HCT116 (cell line): ENCODE results near the gene CDH4. TPM values are rescaled to one million over a fixed set of nuclear protein-coding genes. Genes with fewer than 3 reads are reported as not detected.

ENCODE experiments used
- ATAC-seq: fragments of 200-7000 bp; cut with Tn5 transposase; 2 replicates; pipeline ENCODE4 v1.9.1; 2020; ENCODE audit warnings: mild to moderate bottlenecking, moderate library complexity
- BruUV-seq: library from RNA; stranded (reverse); fragments of 400-500 nt; replicated peaks from 2 replicates; lab custom pipeline; 2021; lab: Mats Ljungman, UMichigan
- CTCF ChIA-PET: fragments of 300-600 bp; sonication (Branson Sonifier 250); formaldehyde crosslinking; loops from one replicate; lab custom pipeline; 2021; ENCODE audit warnings: antibody characterized with exemption; lab: Charles Lee
- POLR2A ChIA-PET: fragments of 300-600, 350-600 bp; sonication (Branson Sonifier 250); formaldehyde crosslinking; loops from one replicate; lab custom pipeline; 2021; ENCODE audit warnings: antibody characterized with exemption; lab: Charles Lee
- RAD21 ChIA-PET, 2 experiments: fragments of 300-600 bp; sonication (Branson Sonifier 250); formaldehyde crosslinking; loops; one replicate each; lab custom pipeline; 2023; ENCODE audit warnings: low total read pairs in 2 of 2; ENCODE audit not compliant: uncharacterized antibody in 2 of 2, unreplicated experiment in 2 of 2, low non-redundant PET in 1 of 2; lab: Charles Lee
- DNase-seq: peaks from one replicate; pipeline ENCODE4 v3.0.0-alpha.2; 2010; ENCODE audit warnings: low read depth, low spot score
- H2AFZ ChIP-seq: fragments of 200-600 bp; shearing (Covaris generic), sonication (generic); 2 replicates; pipeline ENCODE4 v1.6.1; 2017; ENCODE audit warnings: low read depth, mixed run types, mixed read lengths, antibody characterized with exemption, low read length; ENCODE audit not compliant: poor library complexity, severe bottlenecking
- H3K27ac ChIP-seq: 2 replicates; pipeline ENCODE4 v1.5.1; 2012; ENCODE audit warnings: low read depth, low read length
- H3K27me3 ChIP-seq: fragments of 200-600 bp; sonication (generic); 2 replicates; pipeline ENCODE4 v1.6.1; 2016; ENCODE audit warnings: mixed run types, low read length, mixed read lengths; ENCODE audit not compliant: insufficient read depth
- H3K36me3 ChIP-seq, 2 experiments: fragments of 200-500 bp in 1 of 2; fragments of 200-600 bp in 1 of 2; sonication (Bioruptor generic) in 1 of 2; sonication (generic) in 1 of 2; 2 replicates each; pipeline versions ENCODE4 v1.5.1 to v1.6.1; 2014 to 2016; ENCODE audit warnings: low read length in 2 of 2, inconsistent platforms in 1 of 2, mixed read lengths in 1 of 2, mixed run types in 1 of 2; ENCODE audit not compliant: insufficient read depth in 2 of 2, control insufficient read depth in 1 of 2
- H3K4me1 ChIP-seq, 2 experiments: fragments of 200-600 bp in 1 of 2; sonication (generic) in 1 of 2; 2 replicates each; pipeline versions ENCODE4 v1.5.1 to v1.6.1; 2012 to 2017; ENCODE audit warnings: low read length in 2 of 2, inconsistent platforms in 1 of 2, mild to moderate bottlenecking in 1 of 2, mixed read lengths in 1 of 2, mixed run types in 1 of 2, moderate library complexity in 1 of 2; ENCODE audit not compliant: insufficient read depth in 2 of 2, control insufficient read depth in 1 of 2
- H3K4me2 ChIP-seq: fragments of 200-600 bp; sonication (generic); 2 replicates; pipeline ENCODE4 v1.6.1; 2017; ENCODE audit warnings: mixed run types, low read length, mixed read lengths
- H3K4me3 ChIP-seq, 2 experiments: fragments of 200-600 bp in 1 of 2; sonication (generic) in 1 of 2; replicated peaks in 1 of 2; 2 replicates each; pipeline ENCODE4 v1.5.1; 2011 to 2016; ENCODE audit warnings: low read length in 2 of 2, control low read depth in 1 of 2, low read depth in 1 of 2, mild to moderate bottlenecking in 1 of 2, mixed read lengths in 1 of 2, mixed run types in 1 of 2
- H3K79me2 ChIP-seq: fragments of 200-600 bp; sonication (generic); 2 replicates; pipeline ENCODE4 v1.6.1; 2017; ENCODE audit warnings: mild to moderate bottlenecking, mixed run types, low read length, moderate library complexity, mixed read lengths; ENCODE audit not compliant: insufficient read depth
- H3K9ac ChIP-seq: fragments of 200-600 bp; sonication (generic); 2 replicates; pipeline ENCODE4 v1.6.1; 2016; ENCODE audit warnings: low read length, mixed read lengths
- H3K9me2 ChIP-seq: fragments of 200-600 bp; sonication (generic), shearing (Covaris generic); 2 replicates; pipeline ENCODE4 v1.6.1; 2017; ENCODE audit warnings: mixed run types, mild to moderate bottlenecking, moderate library complexity; ENCODE audit not compliant: insufficient read depth
- H3K9me3 ChIP-seq, 2 experiments: fragments of 200-500 bp in 1 of 2; fragments of 200-600 bp in 1 of 2; sonication (Bioruptor generic) in 1 of 2; sonication (generic) in 1 of 2; 2 replicates each; pipeline ENCODE4 v1.6.1; 2014 to 2017; ENCODE audit warnings: low read length in 2 of 2, mixed read lengths in 2 of 2, inconsistent platforms in 1 of 2, low read depth in 1 of 2, mild to moderate bottlenecking in 1 of 2, mixed run types in 1 of 2, moderate library complexity in 1 of 2; ENCODE audit not compliant: control insufficient read depth in 1 of 2, insufficient read depth in 1 of 2
- H4K20me1 ChIP-seq: fragments of 200-600 bp; sonication (generic), shearing (Covaris generic); 2 replicates; pipeline ENCODE4 v1.6.1; 2017; ENCODE audit warnings: mixed run types, mild to moderate bottlenecking, moderate library complexity; ENCODE audit not compliant: insufficient read depth
- ATF3 ChIP-seq: IDR thresholded peaks from 2 replicates; pipeline ENCODE4 v1.6.1; 2012
- CEBPB ChIP-seq: IDR thresholded peaks from 2 replicates; pipeline ENCODE4 v1.6.1; 2012; ENCODE audit warnings: low read depth
- CTCF ChIP-seq, 3 experiments: fragments of 200-600 bp in 1 of 3; sonication (generic) in 1 of 3; IDR thresholded peaks in 2 of 3; conservative IDR thresholded peaks in 1 of 3; 2 replicates each; pipeline ENCODE4 v1.5.1; 2012 to 2017; ENCODE audit warnings: low read depth in 2 of 3, low read length in 2 of 3, antibody characterized with exemption in 1 of 3, borderline replicate concordance in 1 of 3, control low read depth in 1 of 3, mild to moderate bottlenecking in 1 of 3, mixed read lengths in 1 of 3, mixed run types in 1 of 3, moderate library complexity in 1 of 3; ENCODE audit not compliant: insufficient read depth in 1 of 3
- EGR1 ChIP-seq: IDR thresholded peaks from 2 replicates; pipeline ENCODE4 v1.6.1; 2012; ENCODE audit warnings: low read depth
- EZH2 ChIP-seq: fragments of 200-600 bp; sonication (generic); IDR thresholded peaks from 2 replicates; pipeline ENCODE4 v1.6.1; 2017; ENCODE audit warnings: antibody characterized with exemption, mixed run types
- EZH2phosphoT487 ChIP-seq: fragments of 200-600 bp; IDR thresholded peaks from 2 replicates; pipeline ENCODE4 v1.6.1; 2018; ENCODE audit warnings: antibody characterized with exemption, borderline replicate concordance
- FOSL1 ChIP-seq: IDR thresholded peaks from 2 replicates; pipeline ENCODE4 v1.6.1; 2012; ENCODE audit warnings: low read depth
- JUND ChIP-seq: IDR thresholded peaks from 2 replicates; pipeline ENCODE4 v1.6.1; 2012
- POLR2AphosphoS5 ChIP-seq: IDR thresholded peaks from 2 replicates; pipeline ENCODE4 v1.6.1; 2011; ENCODE audit warnings: mild to moderate bottlenecking, low read depth, low read length, moderate library complexity
- REST ChIP-seq: IDR thresholded peaks from 2 replicates; pipeline ENCODE4 v1.6.1; 2012; ENCODE audit warnings: low read depth
- SIN3A ChIP-seq: IDR thresholded peaks from 2 replicates; pipeline ENCODE4 v1.6.1; 2012; ENCODE audit warnings: low read depth
- SP1 ChIP-seq: IDR thresholded peaks from 2 replicates; pipeline ENCODE4 v1.6.1; 2012; ENCODE audit warnings: low read depth
- SRF ChIP-seq: IDR thresholded peaks from 2 replicates; pipeline ENCODE4 v1.6.1; 2012; ENCODE audit warnings: low read depth
- YY1 ChIP-seq: IDR thresholded peaks from 2 replicates; pipeline ENCODE4 v1.6.1; 2011; ENCODE audit warnings: low read length, low read depth, moderate library complexity, mild to moderate bottlenecking; ENCODE audit not compliant: insufficient replicate concordance; ENCODE audit errors: extremely low read depth
- ZBTB33 ChIP-seq: IDR thresholded peaks from 2 replicates; pipeline ENCODE4 v1.6.1; 2011; ENCODE audit warnings: mild to moderate bottlenecking, low read length, moderate library complexity; ENCODE audit not compliant: insufficient replicate concordance; ENCODE audit errors: extremely low read depth
- intact Hi-C: fragments of 100-400 bp; cut with micrococcal nuclease; formaldehyde crosslinking; loops from 2 replicates; pipeline ENCODE4 v1.10.0; 2022
- total RNA-seq: library from RNA; stranded (reverse); gene quantifications from one replicate; pipeline ENCODE4 v1.2.1, GENCODE V29; 2021; ENCODE audit not compliant: unreplicated experiment

CDH4 gene
- total RNA-seq, 1 experiment from 2014 or later, result not detected

GRCh38 chr20:61300293-61300692, 48.2 kb downstream of the CDH4 start:
- Histone ChIP-seq H3K27me3 (no peaks in the 10 kb centered on the region), H2AFZ (no peak overlapping the region), H3K4me3 (no peak overlapping the region), H3K4me1 (no peaks in the 10 kb centered on the region), H4K20me1 (no peaks in the 10 kb centered on the region), H3K27ac (no peak overlapping the region), H3K9me2 (no peaks in the 10 kb centered on the region), H3K36me3 (no peaks in the 10 kb centered on the region), H3K9me3 (peaks cover 10 to 16% of the 10 kb centered on the region in 2 experiments; a peak in 2 of 4 replicates), H3K4me2 (no peak overlapping the region), H3K79me2 (no peaks in the 10 kb centered on the region), H3K9ac (no peak overlapping the region)
- ATAC-seq (no peak), DNase-seq (no peak)
- ChIA-PET RAD21 (no interaction called here), POLR2A (no interaction called here), CTCF (no interaction called here)
- intact Hi-C loops, result no loop called here
- no TSS peak for BruUV-seq
- TF ChIP-seq EGR1 (no peak), ZBTB33 (no peak), SRF (no peak), CEBPB (no peak), EZH2phosphoT487 (no peak), FOSL1 (no peak), REST (no peak), ATF3 (no peak), JUND (no peak), CTCF (IDR thresholded peaks at IDR 0.05 in 2 of 3, conservative IDR thresholded peaks at IDR 0.05 in 1 of 3; ENCODE audit: borderline replicate concordance in 1 of 3, insufficient read depth in 1 of 3, low read depth in 2 of 3, low read length in 2 of 3) (no peak), POLR2AphosphoS5 (no peak), EZH2 (no peak), SP1 (no peak), YY1 (no peak), SIN3A (no peak)
